Retinal pigment epithelial cell (primary cell): ENCODE measurements around the gene EPHX1.

Experiments used
- DNase-seq: peaks from one replicate; pipeline ENCODE4 v3.0.0-alpha.2; 2010; ENCODE audit warnings: low read depth
- H3K4me3 ChIP-seq: 2 replicates; pipeline ENCODE4 v1.5.1; 2011; ENCODE audit warnings: mild to moderate bottlenecking, low read length, control low read depth, moderate library complexity
- CTCF ChIP-seq: conservative IDR thresholded peaks from 2 replicates; pipeline ENCODE4 v1.5.1; 2011; ENCODE audit warnings: low read depth, low read length, control low read depth, inconsistent platforms

The EPHX1 gene

GRCh38 chr1:225860876-225861441 is 51.0 kb downstream of the EPHX1 start:
- no peak for DNase-seq
- no peak overlapping the region for H3K4me3 ChIP-seq
- no peak for TF ChIP-seq CTCF

GRCh38 chr1:225861834-225862580 is 52.1 kb downstream of the EPHX1 start:
- no peak for DNase-seq
- TF ChIP-seq CTCF: no peak
- H3K4me3 ChIP-seq: no peak overlapping the region

GRCh38 chr1:225862581-225862950 is 52.6 kb downstream of the EPHX1 start:
- no peak for TF ChIP-seq CTCF
- no peak overlapping the region for H3K4me3 ChIP-seq
- no peak for DNase-seq

- TF ChIP-seq CTCF: no peak
- H3K4me3 ChIP-seq: no peak overlapping the region
- DNase-seq: no peak
These were observed 53.2 kb downstream of the EPHX1 start for GRCh38 chr1:225863167-225863566.

GRCh38 chr1:225865514-225865913 is 55.6 kb downstream of the EPHX1 start:
- no peak for DNase-seq
- no peak for TF ChIP-seq CTCF
- no peak overlapping the region for H3K4me3 ChIP-seq

GRCh38 chr1:225866061-225866837 is 56.3 kb downstream of the EPHX1 start:
- no peak for DNase-seq
- TF ChIP-seq CTCF: no peak
- H3K4me3 ChIP-seq: no peak overlapping the region
